ENCODE data around the gene TAOK3. TPM values are rescaled to one million over a fixed set of nuclear protein-coding genes. Genes with fewer than 3 reads are reported as not detected.

Gene TAOK3
- total RNA-seq, 1 experiment from 2014 or later, result 55.8 TPM

- TF ChIP-seq EZH2 (IDR thresholded peaks at IDR 0.05; ENCODE audit: low read depth) (no peak), CTCF (conservative IDR thresholded peaks at IDR 0.05) (no peak)
Measured at GRCh38 chr12:118151755-118152154, 221.0 kb downstream of the TAOK3 start.

GRCh38 chr12:118150625-118151024 lies 222.1 kb downstream of the TAOK3 start:
- H3K27ac ChIP-seq, result no peak overlapping the region
- H3K79me2 ChIP-seq (ENCODE audit: low read depth), result no peaks in the 10 kb centered on the region
- no peaks in the 10 kb centered on the region for H3K9me2 ChIP-seq (ENCODE audit: insufficient read depth)
- H3K4me3 ChIP-seq, result no peak overlapping the region
- ChIA-PET CTCF (no interaction called here), POLR2A (ENCODE audit: unreplicated experiment) (no interaction called here)
- no peaks in the 10 kb centered on the region for H3K27me3 ChIP-seq (ENCODE audit: insufficient read depth, low read depth)
- H2AFZ ChIP-seq, result no peak overlapping the region
- no peak overlapping the region for H3K4me2 ChIP-seq
- no peaks in the 10 kb centered on the region for H3K9me3 ChIP-seq (ENCODE audit: insufficient read depth, low read depth)
- intact Hi-C loops (cut with micrococcal nuclease; ENCODE audit: unreplicated experiment), result no loop called here
- TF ChIP-seq CTCF (conservative IDR thresholded peaks at IDR 0.05), result no peak
- TF ChIP-seq EZH2 (IDR thresholded peaks at IDR 0.05; ENCODE audit: low read depth), result no peak
- H3K36me3 ChIP-seq (ENCODE audit: low read depth), result peaks cover 5% of the 10 kb centered on the region; the same call in 1 of the 2 replicates
- H3F3A ChIP-seq (ENCODE audit: insufficient read depth, low read depth), result no peaks in the 10 kb centered on the region
- no peaks in the 10 kb centered on the region for H3K4me1 ChIP-seq (replicated peaks; ENCODE audit: insufficient read depth)
- no peak for DNase-seq
- peaks cover 8% of the 10 kb centered on the region; the same call in 1 of the 2 replicates for H4K20me1 ChIP-seq (ENCODE audit: insufficient read depth)
- no TSS peak for BruUV-seq (replicated peaks)

More at GRCh38 chr12:118151755-118152154, 221.0 kb downstream of the TAOK3 start:
- H3K27me3 ChIP-seq (ENCODE audit: insufficient read depth, low read depth), result no peaks in the 10 kb centered on the region
- H3K4me3 ChIP-seq, result no peak overlapping the region
- H3K36me3 ChIP-seq (ENCODE audit: low read depth), result no peaks in the 10 kb centered on the region
- no TSS peak for BruUV-seq (replicated peaks)
- no peaks in the 10 kb centered on the region for H3F3A ChIP-seq (ENCODE audit: insufficient read depth, low read depth)
- H3K4me2 ChIP-seq, result no peak overlapping the region
- H3K79me2 ChIP-seq (ENCODE audit: low read depth), result no peaks in the 10 kb centered on the region
- intact Hi-C loops (cut with micrococcal nuclease; ENCODE audit: unreplicated experiment), result no loop called here
- POLR2A ChIA-PET (ENCODE audit: unreplicated experiment), result no interaction called here
- no peak overlapping the region for H3K27ac ChIP-seq
- H3K4me1 ChIP-seq (replicated peaks; ENCODE audit: insufficient read depth), result no peaks in the 10 kb centered on the region
- peaks cover 4% of the 10 kb centered on the region; the same call in 1 of the 2 replicates for H4K20me1 ChIP-seq (ENCODE audit: insufficient read depth)
- H2AFZ ChIP-seq, result no peak overlapping the region
- H3K9me3 ChIP-seq (ENCODE audit: insufficient read depth, low read depth), result no peaks in the 10 kb centered on the region
- CTCF ChIA-PET, result no interaction called here
- DNase-seq, result no peak
- no peaks in the 10 kb centered on the region for H3K9me2 ChIP-seq (ENCODE audit: insufficient read depth)

- ChIA-PET CTCF (no interaction called here), POLR2A (ENCODE audit: unreplicated experiment) (interaction anchor here (0.6 kb wide), 1 partner anchor 13 kb away, joined by 5 read pairs; the partner anchor contains the start of gene PEBP1)
- Histone ChIP-seq H3K4me2 (no peak overlapping the region), H3K27me3 (ENCODE audit: insufficient read depth, low read depth) (no peaks in the 10 kb centered on the region), H3K79me2 (ENCODE audit: low read depth) (no peaks in the 10 kb centered on the region), H3K4me3 (no peak overlapping the region), H3K9me3 (ENCODE audit: insufficient read depth, low read depth) (no peaks in the 10 kb centered on the region), H2AFZ (no peak overlapping the region), H3K36me3 (ENCODE audit: low read depth) (peaks cover 10% of the 10 kb centered on the region; the same call in 1 of the 2 replicates), H3K9me2 (ENCODE audit: insufficient read depth) (no peaks in the 10 kb centered on the region), H3F3A (ENCODE audit: insufficient read depth, low read depth) (no peaks in the 10 kb centered on the region), H4K20me1 (ENCODE audit: insufficient read depth) (peaks cover 8% of the 10 kb centered on the region; the same call in 1 of the 2 replicates), H3K4me1 (replicated peaks; ENCODE audit: insufficient read depth) (no peaks in the 10 kb centered on the region), H3K27ac (no peak overlapping the region)
- DNase-seq, result no peak
- BruUV-seq (replicated peaks), result no TSS peak
- intact Hi-C loops (cut with micrococcal nuclease; ENCODE audit: unreplicated experiment), result no loop called here
- TF ChIP-seq CTCF (conservative IDR thresholded peaks at IDR 0.05) (no peak), EZH2 (IDR thresholded peaks at IDR 0.05; ENCODE audit: low read depth) (no peak)
Measured at GRCh38 chr12:118148287-118148686, 224.4 kb downstream of the TAOK3 start.
